ENCODE results near the gene TOR1AIP2. TPM values are rescaled to one million over a fixed set of nuclear protein-coding genes. Genes with fewer than 3 reads are reported as not detected.
"Not testable (repeated sequence)": the region's sequence is repeated elsewhere in the genome, so short reads cannot be mapped to it uniquely, and the experiment has no call there.

The TOR1AIP2 gene
- total RNA-seq, 2 experiments from 2014 or later, result 31.0 to 49.9 TPM

- CTCF ChIA-PET (ENCODE audit: unreplicated experiment), result no interaction called here
- TF ChIP-seq CTCF (conservative IDR thresholded peaks at IDR 0.05; ENCODE audit: low read length) (no peak), EZH2phosphoT487 (IDR thresholded peaks at IDR 0.05; ENCODE audit: borderline replicate concordance, low read depth, low read length) (no peak)
- POLR2A ChIA-PET, result no interaction called here
- Histone ChIP-seq H3K9me3 (ENCODE audit: low read length) (no peaks in the 10 kb centered on the region), H4K20me1 (ENCODE audit: insufficient read depth, low read length) (no peaks in the 10 kb centered on the region), H3K4me2 (ENCODE audit: low read length) (no peak overlapping the region), H3K4me1 (ENCODE audit: insufficient read depth, low read length, poor library complexity, severe bottlenecking) (no peaks in the 10 kb centered on the region), H3K36me3 (ENCODE audit: insufficient read depth, low read length) (peaks cover 25% of the 10 kb centered on the region; the same call in 1 of the 2 replicates), H3K27ac (ENCODE audit: low read depth, low read length, poor library complexity, severe bottlenecking) (no peak overlapping the region), H3K79me2 (ENCODE audit: insufficient read depth, low read depth, low read length) (no peaks in the 10 kb centered on the region), H3K4me3 (ENCODE audit: low read depth, low read length, poor library complexity, severe bottlenecking) (no peak overlapping the region), H2AFZ (ENCODE audit: low read length) (no peak overlapping the region), H3K9me2 (ENCODE audit: insufficient read depth, low read length) (no peaks in the 10 kb centered on the region)
- BruUV-seq (replicated peaks), result no TSS peak
- DNase-seq (ENCODE audit: low spot score), result no peak
- intact Hi-C loops (cut with micrococcal nuclease; ENCODE audit: unreplicated experiment), result no loop called here
Observed at GRCh38 chr1:179856296-179856695, 21.3 kb downstream of the TOR1AIP2 start.

- H3K9me2 ChIP-seq (ENCODE audit: insufficient read depth, low read length); BruUV-seq (replicated peaks); H2AFZ ChIP-seq (ENCODE audit: low read length); POLR2A ChIA-PET; H3K4me3 ChIP-seq (ENCODE audit: low read depth, low read length, poor library complexity, severe bottlenecking); DNase-seq (ENCODE audit: low spot score); intact Hi-C loops (cut with micrococcal nuclease; ENCODE audit: unreplicated experiment); CTCF ChIA-PET (ENCODE audit: unreplicated experiment); H3K4me2 ChIP-seq (ENCODE audit: low read length); H3K4me1 ChIP-seq (ENCODE audit: insufficient read depth, low read length, poor library complexity, severe bottlenecking); H3K79me2 ChIP-seq (ENCODE audit: insufficient read depth, low read depth, low read length); H3K9me3 ChIP-seq (ENCODE audit: low read length); H3K27ac ChIP-seq (ENCODE audit: low read depth, low read length, poor library complexity, severe bottlenecking); H4K20me1 ChIP-seq (ENCODE audit: insufficient read depth, low read length): not testable (repeated sequence)
- H3K36me3 ChIP-seq (ENCODE audit: insufficient read depth, low read length), result peaks cover 22% of the 10 kb centered on the region; the same call in 1 of the 2 replicates
Observed at GRCh38 chr1:179855831-179856230, 21.8 kb downstream of the TOR1AIP2 start.

- no peak overlapping the region for H2AFZ ChIP-seq (ENCODE audit: low read length)
- H3K9me3 ChIP-seq (ENCODE audit: low read length), result no peaks in the 10 kb centered on the region
- H3K36me3 ChIP-seq (ENCODE audit: insufficient read depth, low read length), result peaks cover 42% of the 10 kb centered on the region
- no peaks in the 10 kb centered on the region for H3K79me2 ChIP-seq (ENCODE audit: insufficient read depth, low read depth, low read length)
- POLR2A ChIA-PET, result interaction anchor here (0.5 to 1.3 kb wide), 7 partner anchors 12 to 863 kb away, joined by 3 read pairs; no protein-coding TSS in a partner anchor
- H3K4me1 ChIP-seq (ENCODE audit: insufficient read depth, low read length, poor library complexity, severe bottlenecking), result no peaks in the 10 kb centered on the region
- no peak for TF ChIP-seq CTCF (conservative IDR thresholded peaks at IDR 0.05; ENCODE audit: low read length)
- no peak for TF ChIP-seq EZH2phosphoT487 (IDR thresholded peaks at IDR 0.05; ENCODE audit: borderline replicate concordance, low read depth, low read length)
- H3K4me3 ChIP-seq (ENCODE audit: low read depth, low read length, poor library complexity, severe bottlenecking), result no peak overlapping the region
- intact Hi-C loops (cut with micrococcal nuclease; ENCODE audit: unreplicated experiment), result no loop called here
- no TSS peak for BruUV-seq (replicated peaks)
- no peak for DNase-seq (ENCODE audit: low spot score)
- H3K9me2 ChIP-seq (ENCODE audit: insufficient read depth, low read length), result no peaks in the 10 kb centered on the region
- H4K20me1 ChIP-seq (ENCODE audit: insufficient read depth, low read length), result no peaks in the 10 kb centered on the region
- H3K27ac ChIP-seq (ENCODE audit: low read depth, low read length, poor library complexity, severe bottlenecking), result no peak overlapping the region
- CTCF ChIA-PET (ENCODE audit: unreplicated experiment), result interaction anchor here (0.6 kb wide), 1 partner anchor 43 kb away, joined by 3 read pairs; no protein-coding TSS in a partner anchor
- no peak overlapping the region for H3K4me2 ChIP-seq (ENCODE audit: low read length)
Observed at GRCh38 chr1:179853102-179853501, 24.5 kb downstream of the TOR1AIP2 start.
